ENCODE data around the gene GPC6. TPM values are rescaled to one million over a fixed set of nuclear protein-coding genes. Genes with fewer than 3 reads are reported as not detected.

The GPC6 gene
- total and polyA plus RNA-seq, 2 experiments from 2014 or later, result 26.0 to 92.8 TPM

GRCh38 chr13:94198681-94199080, 972.1 kb downstream of the GPC6 start:
- H4K20me1 ChIP-seq (ENCODE audit: insufficient read depth, poor library complexity, severe bottlenecking), result no peaks in the 10 kb centered on the region

GRCh38 chr13:94199135-94199534, 972.5 kb downstream of the GPC6 start:
- no peaks in the 10 kb centered on the region for H3K9me3 ChIP-seq (ENCODE audit: low read depth)
- H4K20me1 ChIP-seq (ENCODE audit: insufficient read depth, poor library complexity, severe bottlenecking), result no peaks in the 10 kb centered on the region
- no peak for DNase-seq (ENCODE audit: low spot score)
- no peaks in the 10 kb centered on the region for H3K36me3 ChIP-seq (replicated peaks; ENCODE audit: insufficient read depth, low read depth)
- WGBS (ENCODE audit: low lambda C conversion rate, missing lambda C conversion rate), result 82% methylated on average over 3 of the region's 3 CpGs
- TF ChIP-seq EZH2 (IDR thresholded peaks at IDR 0.05; ENCODE audit: borderline replicate concordance), result no peak
- TF ChIP-seq EZH2phosphoT487 (IDR thresholded peaks at IDR 0.05; ENCODE audit: low read depth, severe bottlenecking, unreplicated experiment), result no peak
- TF ChIP-seq CTCF (IDR thresholded peaks at IDR 0.05; ENCODE audit: poor library complexity), result no peak
- H3K79me2 ChIP-seq, result no peaks in the 10 kb centered on the region
- no peaks in the 10 kb centered on the region for H3K27me3 ChIP-seq
- no peaks in the 10 kb centered on the region for H3K9me2 ChIP-seq (replicated peaks; ENCODE audit: insufficient read depth)
- no peak overlapping the region for H3K27ac ChIP-seq
- H3K4me3 ChIP-seq, result no peak overlapping the region
- no peak overlapping the region for H3K4me2 ChIP-seq
- no peak overlapping the region for H2AFZ ChIP-seq
- H3K4me1 ChIP-seq (ENCODE audit: insufficient read depth), result peaks cover 10% of the 10 kb centered on the region

More at GRCh38 chr13:94198681-94199080, 972.1 kb downstream of the GPC6 start:
- H3K4me3 ChIP-seq, result no peak overlapping the region
- H2AFZ ChIP-seq, result no peak overlapping the region
- H3K36me3 ChIP-seq (replicated peaks; ENCODE audit: insufficient read depth, low read depth), result no peaks in the 10 kb centered on the region
- H3K9me3 ChIP-seq (ENCODE audit: low read depth), result no peaks in the 10 kb centered on the region
- no peaks in the 10 kb centered on the region for H3K9me2 ChIP-seq (replicated peaks; ENCODE audit: insufficient read depth)
- TF ChIP-seq CTCF (IDR thresholded peaks at IDR 0.05; ENCODE audit: poor library complexity) (no peak), EZH2 (IDR thresholded peaks at IDR 0.05; ENCODE audit: borderline replicate concordance) (no peak), EZH2phosphoT487 (IDR thresholded peaks at IDR 0.05; ENCODE audit: low read depth, severe bottlenecking, unreplicated experiment) (no peak)
- no peaks in the 10 kb centered on the region for H3K79me2 ChIP-seq
- no peak overlapping the region for H3K4me2 ChIP-seq
- H3K4me1 ChIP-seq (ENCODE audit: insufficient read depth), result peaks cover 10% of the 10 kb centered on the region
- 70% methylated on average over 4 of the region's 4 CpGs for WGBS (ENCODE audit: low lambda C conversion rate, missing lambda C conversion rate)
- no peaks in the 10 kb centered on the region for H3K27me3 ChIP-seq
- H3K27ac ChIP-seq, result no peak overlapping the region
- DNase-seq (ENCODE audit: low spot score), result no peak

GRCh38 chr13:94201022-94201421, 974.4 kb downstream of the GPC6 start:
- TF ChIP-seq EZH2 (IDR thresholded peaks at IDR 0.05; ENCODE audit: borderline replicate concordance) (no peak), CTCF (IDR thresholded peaks at IDR 0.05; ENCODE audit: poor library complexity) (no peak), EZH2phosphoT487 (IDR thresholded peaks at IDR 0.05; ENCODE audit: low read depth, severe bottlenecking, unreplicated experiment) (no peak)
- DNase-seq (ENCODE audit: low spot score), result no peak
- H3K79me2 ChIP-seq, result no peaks in the 10 kb centered on the region
- WGBS (ENCODE audit: low lambda C conversion rate, missing lambda C conversion rate), result 95% methylated on average over 6 of the region's 6 CpGs
- H3K27ac ChIP-seq, result no peak overlapping the region
- H2AFZ ChIP-seq, result no peak overlapping the region
- H3K4me3 ChIP-seq, result no peak overlapping the region
- peaks cover 8% of the 10 kb centered on the region for H3K4me1 ChIP-seq (ENCODE audit: insufficient read depth)
- no peak overlapping the region for H3K4me2 ChIP-seq
- no peaks in the 10 kb centered on the region for H3K27me3 ChIP-seq
- no peaks in the 10 kb centered on the region for H4K20me1 ChIP-seq (ENCODE audit: insufficient read depth, poor library complexity, severe bottlenecking)
- no peaks in the 10 kb centered on the region for H3K9me3 ChIP-seq (ENCODE audit: low read depth)
- H3K36me3 ChIP-seq (replicated peaks; ENCODE audit: insufficient read depth, low read depth), result no peaks in the 10 kb centered on the region
- H3K9me2 ChIP-seq (replicated peaks; ENCODE audit: insufficient read depth), result no peaks in the 10 kb centered on the region

GRCh38 chr13:94204163-94204562, 977.6 kb downstream of the GPC6 start:
- no peak overlapping the region for H2AFZ ChIP-seq
- peaks cover 3% of the 10 kb centered on the region for H3K4me1 ChIP-seq (ENCODE audit: insufficient read depth)
- no peak overlapping the region for H3K4me2 ChIP-seq
- H3K36me3 ChIP-seq (replicated peaks; ENCODE audit: insufficient read depth, low read depth), result no peaks in the 10 kb centered on the region
- H3K27me3 ChIP-seq, result no peaks in the 10 kb centered on the region
- no peak overlapping the region for H3K27ac ChIP-seq
- 70% methylated on average over 2 of the region's 2 CpGs for WGBS (ENCODE audit: low lambda C conversion rate, missing lambda C conversion rate)
- DNase-seq (ENCODE audit: low spot score), result no peak
- H3K9me2 ChIP-seq (replicated peaks; ENCODE audit: insufficient read depth), result no peaks in the 10 kb centered on the region
- H3K79me2 ChIP-seq, result no peaks in the 10 kb centered on the region
- no peaks in the 10 kb centered on the region for H4K20me1 ChIP-seq (ENCODE audit: insufficient read depth, poor library complexity, severe bottlenecking)
- no peaks in the 10 kb centered on the region for H3K9me3 ChIP-seq (ENCODE audit: low read depth)
- TF ChIP-seq EZH2phosphoT487 (IDR thresholded peaks at IDR 0.05; ENCODE audit: low read depth, severe bottlenecking, unreplicated experiment), result no peak
- TF ChIP-seq EZH2 (IDR thresholded peaks at IDR 0.05; ENCODE audit: borderline replicate concordance), result no peak
- TF ChIP-seq CTCF (IDR thresholded peaks at IDR 0.05; ENCODE audit: poor library complexity), result no peak
- H3K4me3 ChIP-seq, result no peak overlapping the region
